SK-N-SH treated with all-trans-retinoic acid at 6 μM for 48 hours (cell line): ENCODE measurements around the gene PIKFYVE.

Experiments
- ATAC-seq: fragments of 200-7000 bp; cut with Tn5 transposase; 3 replicates; pipeline ENCODE4 v1.9.1; 2020; ENCODE audit warnings: mild to moderate bottlenecking, moderate library complexity
- ARNTL ChIP-seq: fragments of 450-650 bp; formaldehyde crosslinking; IDR thresholded peaks from 2 replicates; pipeline ENCODE4 v1.5.0; 2020; ENCODE audit warnings: low read depth, mild to moderate bottlenecking, moderate library complexity, borderline replicate concordance
- BACH2 ChIP-seq: fragments of 250-450 bp; sonication (Bioruptor Pico); IDR thresholded peaks from 2 replicates; pipeline ENCODE4 v1.9.0; 2021; ENCODE audit warnings: mild to moderate bottlenecking, borderline replicate concordance
- GLIS3 ChIP-seq: fragments of 250-450 bp; sonication (Bioruptor Pico); IDR thresholded peaks from 2 replicates; pipeline ENCODE4 v1.5.0; 2020; ENCODE audit warnings: mild to moderate bottlenecking, moderate library complexity
- ISL1 ChIP-seq: fragments of 250-450 bp; sonication (Bioruptor Pico); IDR thresholded peaks from 2 replicates; pipeline ENCODE4 v2.1.2; 2022; ENCODE audit warnings: mild to moderate bottlenecking, moderate library complexity
- OSR1 ChIP-seq: fragments of 250-450 bp; sonication (Bioruptor Pico); IDR thresholded peaks from 2 replicates; pipeline ENCODE4 v1.8.0; 2022; ENCODE audit warnings: moderate library complexity, mild to moderate bottlenecking, inconsistent platforms
- PPARA ChIP-seq: fragments of 250-450 bp; sonication (Bioruptor Pico); IDR thresholded peaks from 2 replicates; pipeline ENCODE4 v1.5.0; 2020; ENCODE audit warnings: mild to moderate bottlenecking, borderline replicate concordance
- RARB ChIP-seq: fragments of 250-450 bp; sonication (Bioruptor Pico); IDR thresholded peaks from 2 replicates; pipeline ENCODE4 v1.8.0; 2021; ENCODE audit warnings: mild to moderate bottlenecking, moderate library complexity
- SNAI2 ChIP-seq: fragments of 250-450 bp; sonication (Bioruptor Pico); IDR thresholded peaks from 2 replicates; pipeline ENCODE4 v1.5.0; 2020; ENCODE audit warnings: mild to moderate bottlenecking, moderate library complexity
- TOX ChIP-seq: fragments of 250-450 bp; sonication (Bioruptor Pico); IDR thresholded peaks from 2 replicates; pipeline ENCODE4 v1.8.0; 2021; ENCODE audit warnings: mild to moderate bottlenecking, moderate library complexity, borderline replicate concordance
- ZC3H10 ChIP-seq: fragments of 250-450 bp; sonication (Bioruptor Pico); IDR thresholded peaks from 2 replicates; pipeline ENCODE4 v1.5.1; 2021; ENCODE audit warnings: mild to moderate bottlenecking, moderate library complexity
- ZFP3 ChIP-seq: fragments of 250-450 bp; sonication (Bioruptor Pico); IDR thresholded peaks from 2 replicates; pipeline ENCODE4 v1.5.0; 2020; ENCODE audit warnings: mild to moderate bottlenecking, moderate library complexity
- ZNF565 ChIP-seq: fragments of 450-650 bp; formaldehyde crosslinking; conservative IDR thresholded peaks from 2 replicates; pipeline ENCODE4 v1.5.0; 2020; ENCODE audit warnings: low read depth, mild to moderate bottlenecking, moderate library complexity
- ZNF70 ChIP-seq: fragments of 450-650 bp; formaldehyde crosslinking; IDR thresholded peaks from 2 replicates; pipeline ENCODE4 v1.5.0; 2020; ENCODE audit warnings: mild to moderate bottlenecking, moderate library complexity
- ZNF8 ChIP-seq: fragments of 450-650 bp; formaldehyde crosslinking; IDR thresholded peaks from 2 replicates; pipeline ENCODE4 v1.5.0; 2020; ENCODE audit warnings: mild to moderate bottlenecking, moderate library complexity
- TF ChIP-seq, protein P1 (sequence below): fragments of 250-450 bp; sonication (Bioruptor Pico); IDR thresholded peaks from 2 replicates; pipeline ENCODE4 v1.8.0; 2021; ENCODE audit warnings: low read depth, mild to moderate bottlenecking, moderate library complexity, borderline replicate concordance
- TF ChIP-seq, protein P2 (sequence below): fragments of 250-450 bp; sonication (Bioruptor Pico); IDR thresholded peaks from 2 replicates; pipeline ENCODE4 v1.5.1; 2020; ENCODE audit warnings: low read depth, mild to moderate bottlenecking, moderate library complexity
- TF ChIP-seq, protein P3 (sequence below): fragments of 250-450 bp; sonication (Bioruptor Pico); IDR thresholded peaks from 2 replicates; pipeline ENCODE4 v1.5.0; 2020; ENCODE audit warnings: mild to moderate bottlenecking, moderate library complexity
- TF ChIP-seq, protein P4 (sequence below): fragments of 250-450 bp; sonication (Bioruptor Pico); IDR thresholded peaks from 2 replicates; pipeline ENCODE4 v1.5.1; 2021; ENCODE audit warnings: mild to moderate bottlenecking, moderate library complexity

The PIKFYVE gene

DNA sequence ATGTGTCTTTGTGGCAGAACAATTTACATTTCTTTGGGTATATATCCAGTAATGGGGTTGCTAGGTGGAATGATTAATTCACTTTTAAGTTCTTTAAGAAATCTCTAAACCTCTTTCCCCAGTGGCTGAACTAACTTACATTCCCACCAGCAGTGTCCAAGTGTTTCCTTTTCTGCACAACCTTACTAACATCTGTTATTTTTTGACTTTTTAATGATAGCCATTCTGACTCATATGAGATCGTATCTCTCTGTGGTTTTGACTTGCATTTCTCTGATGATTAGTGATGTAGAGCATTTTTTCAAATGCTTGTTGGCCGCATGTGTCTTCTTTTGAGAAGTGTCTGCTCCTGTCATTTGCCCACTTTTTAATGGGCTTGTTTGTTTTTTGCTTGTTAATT lies 97.4 kb downstream of the PIKFYVE start (continued):
- TF ChIP-seq, protein P1, sequence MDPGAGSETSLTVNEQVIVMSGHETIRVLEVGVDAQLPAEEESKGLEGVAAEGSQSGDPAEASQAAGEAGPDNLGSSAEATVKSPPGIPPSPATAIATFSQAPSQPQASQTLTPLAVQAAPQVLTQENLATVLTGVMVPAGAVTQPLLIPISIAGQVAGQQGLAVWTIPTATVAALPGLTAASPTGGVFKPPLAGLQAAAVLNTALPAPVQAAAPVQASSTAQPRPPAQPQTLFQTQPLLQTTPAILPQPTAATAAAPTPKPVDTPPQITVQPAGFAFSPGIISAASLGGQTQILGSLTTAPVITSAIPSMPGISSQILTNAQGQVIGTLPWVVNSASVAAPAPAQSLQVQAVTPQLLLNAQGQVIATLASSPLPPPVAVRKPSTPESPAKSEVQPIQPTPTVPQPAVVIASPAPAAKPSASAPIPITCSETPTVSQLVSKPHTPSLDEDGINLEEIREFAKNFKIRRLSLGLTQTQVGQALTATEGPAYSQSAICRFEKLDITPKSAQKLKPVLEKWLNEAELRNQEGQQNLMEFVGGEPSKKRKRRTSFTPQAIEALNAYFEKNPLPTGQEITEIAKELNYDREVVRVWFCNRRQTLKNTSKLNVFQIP (CRISPR knock-in tag), result no peak
- TF ChIP-seq, protein P2, sequence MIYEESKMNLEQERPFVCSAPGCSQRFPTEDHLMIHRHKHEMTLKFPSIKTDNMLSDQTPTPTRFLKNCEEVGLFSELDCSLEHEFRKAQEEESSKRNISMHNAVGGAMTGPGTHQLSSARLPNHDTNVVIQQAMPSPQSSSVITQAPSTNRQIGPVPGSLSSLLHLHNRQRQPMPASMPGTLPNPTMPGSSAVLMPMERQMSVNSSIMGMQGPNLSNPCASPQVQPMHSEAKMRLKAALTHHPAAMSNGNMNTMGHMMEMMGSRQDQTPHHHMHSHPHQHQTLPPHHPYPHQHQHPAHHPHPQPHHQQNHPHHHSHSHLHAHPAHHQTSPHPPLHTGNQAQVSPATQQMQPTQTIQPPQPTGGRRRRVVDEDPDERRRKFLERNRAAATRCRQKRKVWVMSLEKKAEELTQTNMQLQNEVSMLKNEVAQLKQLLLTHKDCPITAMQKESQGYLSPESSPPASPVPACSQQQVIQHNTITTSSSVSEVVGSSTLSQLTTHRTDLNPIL, result 0 out of 2 replicates have a peak, but pooled peaks have one; percentile 34
- TF ChIP-seq RARB (CRISPR knock-in tag), result no peak
- TF ChIP-seq, protein P3, sequence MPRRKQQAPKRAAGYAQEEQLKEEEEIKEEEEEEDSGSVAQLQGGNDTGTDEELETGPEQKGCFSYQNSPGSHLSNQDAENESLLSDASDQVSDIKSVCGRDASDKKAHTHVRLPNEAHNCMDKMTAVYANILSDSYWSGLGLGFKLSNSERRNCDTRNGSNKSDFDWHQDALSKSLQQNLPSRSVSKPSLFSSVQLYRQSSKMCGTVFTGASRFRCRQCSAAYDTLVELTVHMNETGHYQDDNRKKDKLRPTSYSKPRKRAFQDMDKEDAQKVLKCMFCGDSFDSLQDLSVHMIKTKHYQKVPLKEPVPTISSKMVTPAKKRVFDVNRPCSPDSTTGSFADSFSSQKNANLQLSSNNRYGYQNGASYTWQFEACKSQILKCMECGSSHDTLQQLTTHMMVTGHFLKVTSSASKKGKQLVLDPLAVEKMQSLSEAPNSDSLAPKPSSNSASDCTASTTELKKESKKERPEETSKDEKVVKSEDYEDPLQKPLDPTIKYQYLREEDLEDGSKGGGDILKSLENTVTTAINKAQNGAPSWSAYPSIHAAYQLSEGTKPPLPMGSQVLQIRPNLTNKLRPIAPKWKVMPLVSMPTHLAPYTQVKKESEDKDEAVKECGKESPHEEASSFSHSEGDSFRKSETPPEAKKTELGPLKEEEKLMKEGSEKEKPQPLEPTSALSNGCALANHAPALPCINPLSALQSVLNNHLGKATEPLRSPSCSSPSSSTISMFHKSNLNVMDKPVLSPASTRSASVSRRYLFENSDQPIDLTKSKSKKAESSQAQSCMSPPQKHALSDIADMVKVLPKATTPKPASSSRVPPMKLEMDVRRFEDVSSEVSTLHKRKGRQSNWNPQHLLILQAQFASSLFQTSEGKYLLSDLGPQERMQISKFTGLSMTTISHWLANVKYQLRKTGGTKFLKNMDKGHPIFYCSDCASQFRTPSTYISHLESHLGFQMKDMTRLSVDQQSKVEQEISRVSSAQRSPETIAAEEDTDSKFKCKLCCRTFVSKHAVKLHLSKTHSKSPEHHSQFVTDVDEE (CRISPR knock-in tag), result no peak
- TF ChIP-seq SNAI2 (CRISPR knock-in tag), result no peak
- TF ChIP-seq GLIS3, result no peak
- TF ChIP-seq ISL1, result peak; percentile 83
- no peak for TF ChIP-seq ARNTL (CRISPR knock-in tag)
- no peak for TF ChIP-seq ZNF8 (CRISPR knock-in tag)
- no peak for TF ChIP-seq BACH2 (CRISPR knock-in tag)

DNA sequence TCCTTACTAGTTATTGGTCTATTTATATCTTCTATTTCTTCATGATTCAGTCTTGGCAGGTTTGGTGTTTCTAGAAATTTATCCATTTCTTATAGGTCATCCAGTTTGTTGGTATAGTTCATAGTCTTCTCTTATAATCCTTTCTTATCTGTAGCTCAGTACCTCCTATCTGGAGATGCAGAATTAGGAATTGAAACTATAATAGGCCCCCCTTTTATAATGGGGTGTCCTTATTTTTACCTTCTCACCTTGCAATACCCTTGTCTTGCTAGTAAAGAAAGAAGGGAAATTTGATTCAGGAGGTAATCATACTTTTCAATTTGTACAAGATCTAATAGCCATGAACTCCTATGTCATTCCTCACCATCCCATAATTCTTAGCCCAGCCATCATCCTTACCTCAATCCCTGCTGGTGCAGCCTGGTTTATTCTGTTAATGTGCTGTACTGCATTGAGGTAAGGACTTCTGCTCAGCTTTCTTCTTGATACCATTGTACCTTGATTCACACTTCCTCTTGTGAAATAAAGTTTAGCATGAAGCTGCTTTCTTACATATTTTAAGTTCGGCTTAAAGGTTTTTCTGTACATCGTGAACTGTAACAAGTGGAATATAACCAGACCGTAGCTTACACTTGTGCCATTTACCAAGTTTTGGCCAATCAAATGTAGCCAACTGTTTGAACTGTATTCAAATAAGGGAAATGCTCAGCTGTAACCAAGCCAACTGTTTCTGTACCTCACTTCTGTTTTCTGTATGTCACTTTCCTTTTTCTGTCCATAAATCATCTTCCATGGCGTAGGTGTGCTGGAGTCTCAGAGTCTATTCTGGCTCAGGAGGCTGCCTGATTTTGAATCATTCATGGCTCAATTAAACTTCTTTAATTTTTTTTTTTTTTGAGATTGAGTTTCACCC lies 100.4 kb downstream of the PIKFYVE start:
- no peak for ATAC-seq

DNA sequence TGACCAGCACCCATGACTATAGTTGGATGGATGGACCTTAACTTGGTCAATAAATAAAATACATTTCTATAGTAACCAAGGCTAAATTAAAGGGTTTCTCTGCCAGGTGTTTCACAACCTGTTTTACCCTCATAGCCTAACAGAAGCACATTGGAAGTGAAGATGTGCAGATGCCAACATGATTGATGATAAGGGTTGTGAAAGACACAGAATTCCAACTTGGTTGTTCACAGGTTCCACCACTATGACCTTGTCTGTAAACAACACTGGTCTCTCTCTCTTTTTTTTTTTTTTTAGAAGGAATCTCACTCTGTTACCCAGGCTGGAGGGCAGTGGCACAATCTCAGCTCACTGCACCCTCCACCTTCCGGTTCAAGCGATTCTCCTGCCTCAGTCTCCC lies 103.0 kb downstream of the PIKFYVE start:
- ATAC-seq, result no peak
- no peak for TF ChIP-seq SNAI2 (CRISPR knock-in tag)

More for the DNA sequence above, 100.4 kb downstream of the PIKFYVE start:
- TF ChIP-seq, protein P2, result no peak
- TF ChIP-seq GLIS3 (no peak), SNAI2 (CRISPR knock-in tag) (no peak), ZFP3 (CRISPR knock-in tag) (no peak), ZNF565 (CRISPR knock-in tag) (no peak), ZNF8 (CRISPR knock-in tag) (no peak), ISL1 (no peak), OSR1 (CRISPR knock-in tag) (no peak), TOX (CRISPR knock-in tag) (no peak), ZC3H10 (CRISPR knock-in tag) (no peak), PPARA (CRISPR knock-in tag) (no peak), ZNF70 (CRISPR knock-in tag) (no peak)
- TF ChIP-seq, protein P4, sequence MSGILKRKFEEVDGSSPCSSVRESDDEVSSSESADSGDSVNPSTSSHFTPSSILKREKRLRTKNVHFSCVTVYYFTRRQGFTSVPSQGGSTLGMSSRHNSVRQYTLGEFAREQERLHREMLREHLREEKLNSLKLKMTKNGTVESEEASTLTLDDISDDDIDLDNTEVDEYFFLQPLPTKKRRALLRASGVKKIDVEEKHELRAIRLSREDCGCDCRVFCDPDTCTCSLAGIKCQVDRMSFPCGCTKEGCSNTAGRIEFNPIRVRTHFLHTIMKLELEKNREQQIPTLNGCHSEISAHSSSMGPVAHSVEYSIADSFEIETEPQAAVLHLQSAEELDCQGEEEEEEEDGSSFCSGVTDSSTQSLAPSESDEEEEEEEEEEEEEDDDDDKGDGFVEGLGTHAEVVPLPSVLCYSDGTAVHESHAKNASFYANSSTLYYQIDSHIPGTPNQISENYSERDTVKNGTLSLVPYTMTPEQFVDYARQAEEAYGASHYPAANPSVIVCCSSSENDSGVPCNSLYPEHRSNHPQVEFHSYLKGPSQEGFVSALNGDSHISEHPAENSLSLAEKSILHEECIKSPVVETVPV, result no peak
